GM21526 (cell line): ENCODE data around the gene AVEN.

Experiments
- ATAC-seq: cut with Tn5 transposase; IDR thresholded peaks from one replicate; pipeline ENCODE4 v1.9.1; 2021; ENCODE audit warnings: moderate library complexity; ENCODE audit not compliant: unreplicated experiment, low FRiP score

The AVEN gene

DNA sequence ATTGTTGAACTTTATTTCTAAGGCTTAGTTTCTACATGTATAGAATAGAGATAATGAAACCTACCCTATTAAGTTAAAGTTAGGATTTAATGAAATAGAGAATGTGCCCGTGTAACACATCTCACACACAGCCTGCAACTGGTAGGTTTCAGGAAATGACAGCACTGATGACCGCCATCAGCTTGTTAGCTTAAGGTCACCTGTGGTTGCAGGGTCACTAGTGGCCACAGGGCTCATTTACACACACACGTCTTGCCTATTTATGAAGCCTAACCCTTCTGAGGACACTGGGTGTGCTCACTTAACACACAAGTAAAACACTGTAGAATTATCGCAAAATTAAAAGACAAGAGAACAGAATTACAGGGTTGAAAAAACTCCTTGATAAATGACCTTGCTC is 50.6 kb downstream of the AVEN start:
- no peak for ATAC-seq

DNA sequence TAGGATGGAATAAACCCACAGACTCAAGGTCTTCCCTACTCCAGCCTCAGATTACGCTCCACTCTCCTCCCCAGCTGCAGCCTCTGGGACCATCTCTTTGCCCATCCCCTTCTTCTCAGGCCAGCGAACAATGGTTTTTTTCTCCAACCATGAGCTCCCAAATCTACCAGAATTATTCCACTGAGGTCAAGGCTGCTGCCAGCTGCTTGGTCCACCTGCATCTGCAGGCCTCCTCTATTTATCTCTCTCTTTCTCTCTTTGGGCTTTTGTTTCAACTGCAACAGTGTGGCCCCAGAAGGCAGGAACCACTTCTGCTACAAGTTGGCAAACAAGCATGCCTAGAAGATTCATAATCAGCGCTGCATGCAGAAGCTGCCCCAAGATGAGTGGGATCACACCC is 51.6 kb downstream of the AVEN start:
- no peak for ATAC-seq

DNA sequence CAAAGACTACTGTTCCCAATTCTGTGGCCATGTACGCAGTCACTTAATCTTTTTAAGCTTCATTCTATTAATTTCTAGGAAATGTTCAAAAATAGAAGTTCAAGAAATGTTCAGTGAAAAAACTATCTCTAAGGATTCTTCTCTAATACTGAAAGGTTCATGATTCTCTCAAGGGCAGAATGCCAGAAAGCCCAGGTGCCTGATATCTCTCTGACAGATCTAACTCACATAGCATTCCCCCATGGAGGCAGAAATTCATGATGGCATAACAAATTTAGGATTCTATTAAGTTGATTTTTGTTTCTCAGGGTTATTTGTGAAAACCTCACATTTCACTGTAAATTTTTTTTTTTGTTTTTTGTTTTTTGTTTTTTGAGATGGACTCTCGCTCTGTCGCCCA is 53.3 kb downstream of the AVEN start:
- no peak for ATAC-seq

DNA sequence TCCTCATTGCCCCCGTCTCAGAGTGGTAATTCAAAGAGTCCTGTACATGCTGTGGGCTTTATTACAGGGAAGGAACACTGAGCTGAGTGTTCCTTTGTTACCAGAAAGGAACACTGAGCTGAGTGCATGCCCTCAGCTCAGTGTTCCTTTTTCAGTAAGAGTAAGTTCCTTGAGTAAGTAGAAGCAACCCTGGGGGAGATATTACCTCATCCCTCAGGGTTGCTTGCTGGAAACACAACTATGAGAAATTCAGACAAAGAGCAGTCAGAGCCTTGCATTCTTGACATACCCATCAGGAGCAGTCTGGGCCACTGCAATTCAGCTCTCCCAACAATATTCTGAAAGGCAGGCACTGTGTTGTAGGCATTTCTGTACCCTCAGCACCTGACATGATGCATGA is 53.7 kb downstream of the AVEN start:
- no peak for ATAC-seq

DNA sequence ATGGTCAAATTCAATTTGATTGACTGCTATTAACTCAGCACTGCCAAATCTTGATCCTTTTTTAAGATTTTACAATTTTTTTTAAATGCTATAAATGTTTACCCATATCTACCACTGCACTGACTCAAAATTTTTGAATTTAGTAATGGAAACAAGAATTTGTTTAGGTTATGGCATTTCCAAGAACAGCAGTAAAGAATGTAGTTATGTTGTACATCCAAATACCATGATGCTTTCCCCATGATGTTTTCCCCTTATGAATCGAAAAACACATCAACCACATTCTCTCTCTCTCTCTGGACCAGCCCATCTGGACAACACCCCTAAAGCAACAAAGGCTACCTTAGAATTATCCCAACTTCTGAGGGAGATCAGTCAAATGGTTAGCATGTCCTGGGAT is 56.5 kb downstream of the AVEN start:
- no peak for ATAC-seq

DNA sequence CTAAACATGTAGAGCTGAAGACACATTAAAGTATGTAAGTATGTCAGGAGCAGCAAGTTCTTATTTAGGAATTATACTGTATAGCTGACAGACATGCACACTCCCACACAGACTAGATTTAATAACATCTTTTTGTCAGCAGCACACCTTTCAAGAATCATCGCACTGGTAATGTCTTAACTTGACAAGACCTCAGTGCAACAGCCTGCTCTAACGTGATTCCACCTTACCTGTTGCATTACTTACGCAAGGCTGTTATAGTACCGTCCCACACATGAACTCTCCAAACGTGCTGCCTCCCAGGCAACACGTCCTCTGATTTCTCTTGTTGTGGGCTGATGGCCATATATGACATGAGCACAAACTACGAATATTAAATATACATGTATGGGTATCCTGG is 58.8 kb downstream of the AVEN start:
- ATAC-seq, result no peak

DNA sequence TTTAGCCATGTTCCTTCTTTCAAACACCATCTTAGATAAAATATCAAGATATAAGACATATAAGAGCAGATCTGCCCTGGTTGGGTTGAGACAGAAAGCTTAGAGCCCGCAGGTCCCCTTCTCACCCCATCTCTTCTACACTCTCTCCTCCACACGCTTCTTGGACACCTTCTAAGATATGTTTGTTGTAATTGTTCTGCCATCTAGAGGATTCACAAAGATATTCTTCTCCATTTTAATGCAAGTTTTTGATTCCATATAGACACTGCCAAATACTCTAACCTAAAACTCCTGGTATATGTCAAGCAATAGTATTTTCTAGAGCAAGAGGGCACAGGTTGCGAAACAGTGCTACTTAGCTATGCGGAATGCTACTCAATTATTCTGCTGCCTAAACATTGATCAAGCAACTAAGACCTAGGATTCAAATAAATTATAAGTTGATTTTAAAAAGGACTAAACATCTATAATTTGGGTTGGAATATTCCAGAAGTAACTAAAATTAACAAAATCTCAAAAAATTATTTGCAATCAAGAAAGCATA is 63.9 kb downstream of the AVEN start:
- ATAC-seq, result no peak

DNA sequence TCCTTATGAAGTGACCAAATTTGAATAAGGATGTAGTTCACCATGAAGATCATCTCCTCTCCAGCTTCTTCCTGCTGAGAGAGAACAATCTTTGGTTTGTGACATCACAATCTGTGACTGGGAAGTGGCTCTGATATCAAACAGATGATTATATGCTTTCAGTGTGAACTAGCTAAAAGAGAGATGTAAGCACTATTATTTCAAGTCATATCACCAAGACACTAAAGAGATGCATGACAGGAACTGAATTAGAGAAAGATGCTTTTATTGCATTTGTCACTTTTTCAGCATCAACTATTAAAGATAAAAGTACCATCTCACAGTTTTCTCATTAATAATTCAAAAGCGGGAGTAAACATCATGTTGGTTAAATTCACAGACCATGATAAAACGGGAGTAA is 67.2 kb downstream of the AVEN start:
- no peak for ATAC-seq

DNA sequence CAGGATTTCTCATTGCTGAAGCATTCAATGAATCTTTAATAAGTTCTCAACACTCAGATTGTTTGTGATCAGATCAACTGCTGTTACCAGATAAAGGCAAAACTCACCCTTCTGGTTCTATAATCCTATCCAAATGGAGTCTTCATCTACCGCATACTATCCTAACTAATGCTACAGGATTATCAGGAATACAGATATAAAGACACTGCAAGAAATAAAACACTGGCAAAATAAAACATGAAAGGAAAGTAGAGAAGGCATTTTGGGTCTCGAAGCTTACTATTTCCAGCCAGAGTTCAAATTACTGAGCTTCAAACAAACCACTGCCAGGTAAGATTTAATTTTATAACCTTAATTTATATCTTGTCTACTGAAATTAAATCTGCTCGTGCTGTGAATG is 70.2 kb downstream of the AVEN start:
- no peak for ATAC-seq

DNA sequence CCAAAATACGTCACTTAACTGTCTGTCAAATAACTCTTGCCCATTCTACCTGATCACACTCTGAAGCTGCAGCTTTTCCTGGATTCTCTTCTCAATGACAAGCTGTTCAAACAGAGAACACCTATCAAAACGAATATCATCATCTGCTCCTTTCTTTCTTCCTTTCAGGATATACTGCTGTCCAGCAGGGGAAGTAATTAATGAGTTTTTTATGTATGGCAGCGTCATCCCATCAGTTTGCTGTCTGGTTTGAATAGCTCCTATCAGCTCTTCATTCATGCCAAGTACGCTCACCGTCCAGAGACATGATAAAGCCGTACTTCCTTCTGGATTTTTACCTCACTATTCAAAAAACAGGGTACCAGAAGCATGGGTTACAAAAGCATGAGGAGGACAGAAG is 70.8 kb downstream of the AVEN start, which contains the start of gene CHRM5:
Gene CHRM5 (plus strand): TSS at position 274 of the 400 bp plus-strand sequence. CDS start 94,221 bp downstream, outside the sequence.
- no peak for ATAC-seq

DNA sequence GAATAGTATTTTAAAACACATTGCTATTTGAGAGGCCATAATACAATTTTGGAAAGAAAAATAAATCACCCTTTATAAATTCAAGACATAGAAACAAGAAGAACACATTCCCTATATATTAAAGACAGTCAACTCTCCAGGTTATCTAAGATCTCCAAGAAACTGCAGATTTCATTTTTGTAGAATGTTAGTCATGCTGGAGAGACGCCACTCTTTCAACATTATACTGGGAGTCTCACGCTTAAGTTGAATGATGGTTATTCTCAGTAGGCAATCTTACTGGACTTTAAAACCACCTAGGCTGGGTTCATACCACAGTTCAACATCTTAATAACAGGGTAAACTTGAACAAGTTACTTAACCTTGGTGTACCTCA is 74.4 kb downstream of the AVEN start:
- no peak for ATAC-seq

DNA sequence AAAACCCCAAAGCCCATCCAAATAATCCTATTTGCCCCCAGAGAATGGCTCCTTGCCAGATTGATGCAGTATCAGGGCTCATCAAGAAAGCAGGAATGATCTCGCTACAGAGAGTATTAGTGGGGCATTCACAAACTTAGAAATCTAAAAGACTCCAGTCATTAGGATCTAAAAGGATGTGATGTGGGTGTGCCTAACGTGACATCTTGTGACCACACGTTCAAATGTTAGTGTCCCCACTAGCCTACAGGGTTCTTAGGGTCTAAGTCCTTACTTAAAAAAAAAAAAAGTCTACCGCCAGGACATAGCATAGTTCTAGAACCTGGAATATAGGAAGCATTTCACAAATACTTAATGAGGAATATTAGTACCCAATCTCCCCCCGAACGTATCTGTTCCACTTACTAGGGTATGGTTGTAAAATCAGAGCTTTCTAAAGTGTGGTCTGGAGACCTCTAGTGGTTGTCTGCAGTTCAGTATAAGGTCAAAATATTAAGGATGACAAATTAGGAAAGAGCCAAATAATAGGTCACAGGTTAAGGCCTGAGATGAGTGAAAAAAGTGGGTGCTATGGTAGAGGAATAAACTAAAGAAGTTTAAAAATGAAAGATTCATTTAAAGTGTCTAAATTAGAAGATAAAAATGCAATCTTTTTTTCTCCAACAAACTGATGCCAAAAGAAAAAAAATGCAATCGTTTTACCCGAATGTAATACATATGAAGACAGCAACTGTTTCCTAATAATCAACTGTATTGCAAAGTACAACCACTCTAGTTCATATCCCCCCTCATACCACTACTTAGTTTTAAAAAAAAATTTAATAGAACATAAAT is 75.0 kb downstream of the AVEN start:
- ATAC-seq, result no peak

DNA sequence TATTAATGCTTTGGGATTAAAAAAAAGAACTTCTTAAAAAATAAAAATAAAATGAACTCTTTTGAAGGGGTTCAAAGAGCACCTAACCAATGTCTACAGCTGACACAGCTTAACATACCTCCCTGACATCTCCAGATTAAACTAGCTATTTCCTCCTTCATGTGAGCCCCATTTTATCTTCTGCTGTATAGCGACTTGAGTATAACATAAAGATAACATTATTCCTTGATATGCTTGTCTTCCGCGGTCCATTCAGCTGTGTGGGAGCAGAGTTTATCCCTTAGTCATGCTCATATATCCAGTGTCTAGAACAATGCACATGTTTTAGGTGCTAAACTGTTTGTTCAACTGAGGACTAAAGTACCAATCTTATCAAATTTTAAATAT is 78.5 kb downstream of the AVEN start:
- ATAC-seq, result no peak

DNA sequence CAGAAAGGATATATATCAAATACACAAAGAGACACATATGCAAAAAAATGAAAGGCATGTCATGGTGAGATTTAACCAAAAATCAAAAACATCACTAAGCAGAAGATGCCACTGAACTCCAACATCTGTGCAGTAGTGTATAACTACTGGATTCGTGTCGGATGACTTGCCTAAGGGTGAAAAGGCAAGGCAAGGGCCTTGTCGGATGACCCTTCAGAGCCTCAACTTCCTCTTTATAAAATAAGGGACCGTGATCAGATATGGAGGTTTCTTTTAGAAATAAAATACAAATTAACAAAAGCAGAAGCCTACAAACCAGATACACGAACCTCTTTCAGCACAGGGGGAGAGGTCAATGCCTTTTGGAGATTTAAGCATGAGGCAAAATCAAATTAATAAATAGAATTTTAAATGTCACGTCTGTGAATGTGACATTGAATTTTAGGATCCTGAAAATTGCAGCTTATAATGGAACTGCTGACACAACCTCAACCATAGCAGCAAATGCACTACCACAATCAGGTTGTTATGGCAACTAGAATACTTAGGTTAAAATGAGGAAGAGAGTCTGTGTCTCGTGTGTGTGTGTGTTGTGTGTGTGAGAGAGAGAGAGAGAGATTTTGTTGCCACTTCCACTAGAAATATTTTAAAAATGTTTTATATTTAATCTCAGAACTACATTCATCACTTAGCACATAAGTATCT is 79.0 kb downstream of the AVEN start:
- no peak for ATAC-seq

DNA sequence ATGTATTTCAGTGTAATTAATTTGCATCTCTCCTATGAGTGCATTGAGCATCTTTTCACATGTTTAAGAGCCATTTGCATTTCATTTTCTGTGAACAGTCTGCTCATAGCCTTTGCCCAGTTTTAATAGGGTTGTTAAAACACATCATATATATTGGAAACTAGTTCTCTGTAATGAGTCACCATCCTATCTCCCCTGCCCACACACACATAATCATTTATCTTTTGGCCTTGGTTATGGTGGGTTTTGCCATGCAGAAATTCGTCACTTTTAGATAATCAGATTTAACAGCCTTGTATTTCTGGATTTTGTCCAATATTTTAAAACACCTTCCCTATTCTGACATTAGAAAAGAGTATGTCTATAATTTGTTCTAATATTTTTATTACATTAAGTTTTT is 82.6 kb downstream of the AVEN start:
- ATAC-seq, result no peak

DNA sequence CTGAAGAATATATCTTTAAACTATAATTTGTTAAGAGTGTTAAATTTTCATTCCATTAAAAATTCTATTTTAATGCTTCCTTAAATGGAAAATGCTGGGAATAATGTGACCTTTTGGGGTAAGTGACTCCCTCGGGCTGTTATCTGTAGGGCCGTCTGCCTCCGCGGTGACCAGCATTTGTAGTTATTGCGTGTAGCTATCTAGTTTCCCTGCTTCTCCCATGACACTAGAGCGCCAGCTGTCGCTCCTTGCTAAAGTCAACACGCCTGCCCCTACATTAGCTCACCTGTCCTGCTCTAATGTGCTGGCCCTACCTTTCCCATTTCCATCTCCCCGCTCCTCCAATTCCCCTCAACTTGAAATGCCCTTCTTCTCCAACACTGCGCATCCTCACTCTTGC is 83.1 kb downstream of the AVEN start:
- no peak for ATAC-seq

DNA sequence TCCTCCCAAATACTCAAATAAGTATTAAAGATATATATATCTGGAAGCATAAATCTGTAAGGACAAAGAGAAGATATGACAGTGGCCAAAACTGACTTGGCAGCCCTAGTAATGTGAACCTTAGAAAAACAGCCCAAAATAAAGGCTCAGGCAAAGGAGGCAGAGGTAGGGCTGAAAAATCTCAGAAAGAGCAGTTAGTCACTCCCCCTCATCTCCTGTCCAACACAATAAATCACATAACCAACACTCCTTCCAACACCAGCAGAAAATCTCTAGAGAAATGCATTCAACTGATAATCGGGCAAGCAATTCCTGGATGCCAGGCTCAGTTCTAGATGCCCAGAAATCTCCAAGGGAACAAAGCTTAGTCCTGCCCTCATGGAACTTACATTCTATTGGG is 92.9 kb downstream of the AVEN start:
- ATAC-seq, result no peak

DNA sequence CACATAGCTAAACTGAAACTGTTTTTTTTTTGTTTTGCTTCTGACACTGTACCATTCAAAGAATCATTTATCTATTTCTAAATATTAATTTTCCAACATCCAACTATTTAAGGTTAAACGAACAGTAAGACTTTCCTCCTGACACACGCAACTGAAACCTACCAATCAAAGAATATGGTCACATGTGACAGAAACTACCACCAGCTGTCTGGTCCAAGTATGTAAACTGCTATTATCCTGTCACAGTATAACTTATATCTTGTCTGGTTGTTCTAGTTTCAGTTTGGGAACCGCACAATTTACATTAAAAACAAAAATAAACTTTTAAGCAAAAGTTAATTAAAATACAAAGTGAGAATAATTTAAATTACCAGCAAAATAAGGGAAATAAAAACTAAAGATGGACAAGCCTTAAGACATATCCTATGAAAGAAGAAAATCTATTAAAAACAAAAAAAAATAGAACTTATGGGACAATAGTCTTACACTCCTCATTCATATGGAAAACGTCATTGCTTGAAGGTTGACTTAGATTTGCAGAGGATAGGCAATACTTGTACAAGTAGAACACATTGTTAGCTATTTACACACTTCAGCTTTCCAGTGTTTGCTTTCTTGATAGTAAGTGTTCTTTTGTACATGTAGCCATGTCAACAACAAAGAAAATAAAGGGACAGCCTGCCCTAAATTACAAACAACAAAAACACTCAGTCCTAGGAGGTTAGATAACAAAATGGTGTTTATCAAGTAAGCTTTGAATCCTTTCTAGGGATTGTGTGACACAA is 97.5 kb downstream of the AVEN start:
- ATAC-seq, result no peak

DNA sequence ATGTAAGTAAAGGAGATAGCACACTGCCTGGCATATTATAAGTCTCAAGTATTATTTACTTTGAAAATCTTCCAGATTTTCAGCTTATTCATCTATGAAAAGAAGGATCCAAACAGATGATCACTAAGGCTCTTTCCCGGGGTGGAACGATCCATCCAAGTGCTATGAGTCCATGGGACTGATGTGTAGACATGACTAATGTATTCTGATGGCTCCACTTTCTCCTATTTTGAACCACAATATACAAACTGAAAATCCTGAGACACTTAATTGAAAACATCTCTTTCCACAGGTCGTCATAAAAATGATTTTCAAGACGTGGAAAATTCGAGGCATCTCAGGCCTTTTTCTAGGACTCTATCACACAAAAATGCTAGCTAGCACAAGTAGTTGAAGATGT is 104.1 kb downstream of the AVEN start:
- no peak for ATAC-seq

DNA sequence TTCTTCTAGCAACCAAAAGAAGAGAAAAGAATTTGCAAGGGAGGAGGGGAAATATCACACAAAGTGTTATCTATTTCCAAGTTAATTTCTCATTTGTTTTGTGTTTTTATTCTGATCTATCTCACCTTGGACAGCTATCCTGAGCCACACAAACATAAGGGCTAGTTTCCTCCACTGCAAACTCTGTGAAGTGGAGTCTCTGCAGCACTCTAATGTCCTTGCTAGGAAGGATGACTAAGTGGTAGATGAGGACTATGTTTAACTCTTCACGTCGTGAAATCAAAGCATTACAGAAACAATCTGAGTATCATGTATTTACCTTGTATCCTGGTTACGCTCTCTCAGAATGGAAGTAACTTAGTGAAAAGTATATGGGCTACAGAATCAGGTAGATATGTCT is 104.6 kb downstream of the AVEN start:
- no peak for ATAC-seq

DNA sequence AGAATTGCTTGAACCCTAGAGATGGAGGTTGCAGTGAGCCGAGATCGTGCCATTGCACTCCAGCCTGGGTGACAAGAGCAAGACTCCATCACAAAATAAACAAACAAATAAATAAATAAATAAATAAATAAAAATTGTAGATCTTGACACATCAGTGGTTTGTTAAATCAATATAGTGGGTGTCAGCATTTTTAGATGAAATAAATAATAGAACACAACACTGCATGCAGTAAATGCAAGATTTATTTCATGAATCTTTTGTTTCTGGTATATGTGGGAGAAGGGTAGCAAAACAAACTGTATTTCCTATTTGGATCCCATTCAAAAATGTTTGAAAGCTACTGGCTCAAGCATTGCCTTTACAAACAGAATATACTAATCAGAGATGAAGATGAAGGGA is 106.3 kb downstream of the AVEN start:
- ATAC-seq, result no peak
